T-cell (primary cell): ENCODE data around the gene KLF15. TPM values are rescaled to one million over a fixed set of nuclear protein-coding genes. Genes with fewer than 3 reads are reported as not detected.

Source experiments
- ATAC-seq, 4 experiments: fragments of 200-7000 bp in 3 of 4; fragments of 150-1000 bp in 1 of 4; cut with Tn5 transposase; replicated peaks in 1 of 4; 1 replicate in 3 of 4; 2 replicates in 1 of 4; pipeline ENCODE4 v1.10.0; 2021; ENCODE audit warnings: moderate library complexity in 3 of 4, mild to moderate bottlenecking in 2 of 4, moderate number of reproducible peaks in 1 of 4
- CTCF ChIA-PET, 2 donors: fragments of 300-600 bp; sonication (Branson Sonifier 250); formaldehyde crosslinking; loops; one replicate each; lab custom pipeline; 2022; ENCODE audit warnings: antibody characterized with exemption in 2 of 2; lab: Charles Lee
- POLR2A ChIA-PET, 2 donors: fragments of 300-600 bp; sonication (Branson Sonifier 250); formaldehyde crosslinking; loops; one replicate each; lab custom pipeline; 2022; ENCODE audit warnings: antibody characterized with exemption in 2 of 2; lab: Charles Lee
- DNase-seq, 35 experiments: peaks; one replicate each; pipeline versions ENCODE4 v3.0.0 to v3.0.0-alpha.2; 2013 to 2023
- H3K27ac ChIP-seq: one replicate; pipeline ENCODE4 v1.5.1; 2013; ENCODE audit warnings: low read length
- H3K27me3 ChIP-seq, 2 experiments: replicated peaks in 1 of 2; 1 replicate in 1 of 2; 2 replicates in 1 of 2; pipeline versions ENCODE4 v1.6.1 to v1.7.0; 2013; ENCODE audit warnings: low read length in 1 of 2, mixed read lengths in 1 of 2; ENCODE audit not compliant: control insufficient read depth in 2 of 2, insufficient read depth in 2 of 2; ENCODE audit errors: extremely low read depth in 1 of 2
- H3K36me3 ChIP-seq, 2 donors: 1 replicate in 1 of 2; 2 replicates in 1 of 2; pipeline versions ENCODE4 v1.6.1 to v1.7.0; 2013; ENCODE audit warnings: low read length in 1 of 2; ENCODE audit not compliant: control insufficient read depth in 2 of 2, insufficient read depth in 1 of 2; ENCODE audit errors: extremely low read depth in 1 of 2
- H3K4me1 ChIP-seq, 2 experiments: 1 replicate in 1 of 2; 2 replicates in 1 of 2; pipeline versions ENCODE4 v1.6.1 to v1.7.0; 2013; ENCODE audit warnings: low read length in 2 of 2, mixed read lengths in 1 of 2; ENCODE audit not compliant: insufficient read depth in 2 of 2, control insufficient read depth in 1 of 2; ENCODE audit errors: extremely low read depth in 1 of 2
- H3K4me3 ChIP-seq, 2 donors: 1 replicate in 1 of 2; 2 replicates in 1 of 2; pipeline versions ENCODE4 v1.5.1 to v1.7.0; 2013; ENCODE audit warnings: mild to moderate bottlenecking in 2 of 2, low read length in 1 of 2, moderate library complexity in 1 of 2; ENCODE audit not compliant: control insufficient read depth in 1 of 2; ENCODE audit errors: extremely low read depth in 1 of 2
- H3K9me3 ChIP-seq: 2 replicates; pipeline ENCODE4 v1.7.0; 2013
- H3K27ac Mint-ChIP-seq, 2 donors: one replicate each; pipeline ENCODE4 v1.8.0; 2020 to 2021; ENCODE audit warnings: mild to moderate bottlenecking in 2 of 2, mixed read lengths in 2 of 2
- H3K27me3 Mint-ChIP-seq, 2 donors: one replicate each; pipeline ENCODE4 v1.8.0; 2021 to 2022; ENCODE audit warnings: mixed read lengths in 2 of 2
- H3K36me3 Mint-ChIP-seq: one replicate; pipeline ENCODE4 v1.8.0; 2021; ENCODE audit warnings: mixed read lengths
- H3K4me1 Mint-ChIP-seq, 3 donors: one replicate each; pipeline ENCODE4 v1.8.0; 2020 to 2022; ENCODE audit warnings: mixed read lengths in 3 of 3, mild to moderate bottlenecking in 1 of 3
- H3K4me3 Mint-ChIP-seq, 3 donors: one replicate each; pipeline ENCODE4 v1.8.0; 2020 to 2022; ENCODE audit warnings: mild to moderate bottlenecking in 3 of 3, mixed read lengths in 3 of 3, moderate library complexity in 3 of 3
- H3K9me3 Mint-ChIP-seq, 3 donors: one replicate each; pipeline ENCODE4 v1.8.0; 2020 to 2022; ENCODE audit warnings: mixed read lengths in 3 of 3
- WGBS: methylation state at CpG from one replicate; pipeline ENCODE4 v1.1.5; 2013; ENCODE audit warnings: missing lambda C conversion rate; ENCODE audit not compliant: insufficient coverage; 5-methylcytosine and 5-hydroxymethylcytosine counted together
- total RNA-seq, 35 experiments: library from RNA in 6 of 35; stranded (reverse) in 6 of 35; fragments of 120-200 nt in 1 of 35; gene quantifications; one replicate each; pipeline versions ENCODE4 v1.2.1 to v1.2.4 and lab custom pipeline; 2013 to 2026

The KLF15 gene
- total RNA-seq, 5 donors from 2014 or later (not counting 1 experiment from before 2014, with no cell fraction given) = 0.26 to 0.75 (median 0.35) TPM

DNA sequence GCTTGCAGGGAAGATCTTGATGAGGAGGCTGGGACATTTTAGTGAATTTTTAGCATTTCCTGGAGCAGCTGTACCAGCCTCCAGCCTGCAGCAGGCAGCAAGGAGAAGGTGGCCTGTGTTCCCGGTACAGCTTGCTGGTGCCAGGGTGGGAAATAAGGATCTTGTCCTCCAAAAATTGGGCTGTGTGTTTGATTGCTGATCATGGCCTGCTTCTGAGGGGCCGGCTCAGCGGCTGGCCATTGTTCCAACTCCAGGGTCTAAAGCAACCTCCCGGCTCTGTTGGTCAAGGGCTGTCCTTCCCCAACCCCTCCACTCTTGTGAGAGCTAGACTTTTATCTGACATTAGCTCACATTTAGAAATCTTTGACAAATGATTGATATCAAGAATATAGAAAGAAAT lies 42.5 kb upstream of the KLF15 start:
- DNase-seq = no peak
- no peak overlapping the region for H3K4me3 ChIP-seq
- Mint-ChIP-seq H3K9me3 (no peaks in the 10 kb centered on the region), H3K27ac (no peak overlapping the region), H3K36me3 (no peaks in the 10 kb centered on the region), H3K4me3 (no peak overlapping the region), H3K27me3 (peaks cover 25 to 32% of the 10 kb centered on the region in 2 donors), H3K4me1 (no peaks in the 10 kb centered on the region)
- H3K36me3 ChIP-seq = no peaks in the 10 kb centered on the region
- peaks cover 2 to 30% of the 10 kb centered on the region in 2 experiments for H3K27me3 ChIP-seq
- H3K9me3 ChIP-seq = no peaks in the 10 kb centered on the region
- H3K4me1 ChIP-seq = no peaks in the 10 kb centered on the region
- WGBS = 57% methylated on average over 1 of the region's 4 CpGs
- ATAC-seq = no peak
- CTCF ChIA-PET = no interaction called here
- H3K27ac ChIP-seq = no peak overlapping the region
- POLR2A ChIA-PET = no interaction called here

DNA sequence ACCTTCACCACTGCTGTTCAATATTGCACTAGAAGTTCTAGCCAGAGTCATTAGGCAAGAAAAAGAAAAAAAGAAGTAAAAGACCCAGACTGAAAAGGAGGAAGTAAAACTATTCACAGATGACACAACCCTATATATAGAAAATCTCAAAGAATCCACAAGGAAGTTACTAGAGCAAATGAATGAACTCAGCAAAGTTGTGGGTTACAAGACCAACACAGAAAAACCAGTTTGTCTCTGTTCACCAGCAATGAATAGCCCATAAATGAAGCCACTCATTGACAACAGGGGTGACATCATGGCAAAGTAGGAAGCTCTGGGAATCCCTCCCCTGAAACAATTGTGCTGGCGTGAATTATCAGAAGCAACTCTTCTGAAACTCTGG lies 42.1 kb upstream of the KLF15 start:
- H3K27ac Mint-ChIP-seq = no peak overlapping the region
- H3K4me1 Mint-ChIP-seq = no peaks in the 10 kb centered on the region
- H3K27me3 Mint-ChIP-seq = peaks cover 26 to 32% of the 10 kb centered on the region in 2 donors
- H3K9me3 Mint-ChIP-seq = no peaks in the 10 kb centered on the region
- no peak overlapping the region for H3K4me3 Mint-ChIP-seq
- WGBS = no CpG with 5 or more reads among the region's 1 CpG
- Histone ChIP-seq H3K4me3 (no peak overlapping the region), H3K4me1 (no peaks in the 10 kb centered on the region), H3K27ac (no peak overlapping the region), H3K9me3 (no peaks in the 10 kb centered on the region), H3K27me3 (peaks cover 2 to 32% of the 10 kb centered on the region in 2 experiments), H3K36me3 (no peaks in the 10 kb centered on the region)
- ATAC-seq = no peak
- H3K36me3 Mint-ChIP-seq = no peaks in the 10 kb centered on the region
- DNase-seq = no peak
- ChIA-PET POLR2A (no interaction called here), CTCF (no interaction called here)

DNA sequence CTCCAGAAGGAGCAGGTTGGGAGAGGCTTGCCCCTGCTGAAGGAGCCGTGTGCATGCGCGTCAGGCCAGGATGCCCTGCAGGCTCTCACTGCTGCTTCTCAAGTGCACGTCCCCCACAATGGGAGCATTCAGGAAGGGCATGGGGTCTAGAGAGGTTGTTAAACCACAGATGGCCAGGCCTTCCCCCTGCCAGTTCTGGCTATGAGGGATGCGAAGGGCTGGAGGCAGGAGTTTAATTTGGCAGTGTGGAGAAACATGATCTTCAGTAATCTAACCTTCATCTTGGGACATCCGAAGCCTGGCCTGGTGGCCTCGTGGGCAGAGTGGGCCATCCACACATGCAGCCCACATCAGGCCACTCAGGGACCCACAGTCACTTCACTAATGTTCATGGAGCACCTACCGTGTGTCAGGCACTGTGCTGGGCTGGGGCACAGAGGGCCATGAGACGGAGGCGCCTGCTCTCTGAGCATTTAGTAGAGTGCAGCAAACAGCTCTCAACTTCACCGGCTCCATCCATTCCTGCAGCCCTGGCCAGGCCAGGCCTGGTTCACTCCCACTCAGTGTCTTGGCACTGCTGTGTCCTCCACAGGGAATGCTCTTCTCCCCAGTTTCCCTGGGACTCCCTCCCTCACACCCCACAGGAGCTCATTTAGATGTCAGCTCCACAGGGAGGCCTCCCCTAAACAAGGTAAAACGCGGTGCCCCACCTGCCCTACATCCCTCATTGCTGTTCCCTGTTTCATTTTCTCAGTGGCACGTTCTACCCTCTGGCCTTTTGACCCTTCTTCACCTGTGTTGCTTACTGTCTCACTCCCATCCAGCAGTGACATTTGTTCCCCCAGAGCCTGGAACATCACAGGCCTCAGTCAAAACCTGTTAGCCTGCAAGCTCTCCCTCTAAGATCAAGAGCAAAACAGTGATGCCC lies 41.5 kb upstream of the KLF15 start:
- DNase-seq (no peak), ATAC-seq (no peak)
- Mint-ChIP-seq H3K27me3 (peaks cover 33 to 38% of the 10 kb centered on the region in 2 donors), H3K4me3 (no peak overlapping the region), H3K9me3 (no peaks in the 10 kb centered on the region), H3K36me3 (no peaks in the 10 kb centered on the region), H3K4me1 (no peaks in the 10 kb centered on the region), H3K27ac (no peak overlapping the region)
- 81% methylated on average over 11 of the region's 14 CpGs for WGBS
- H3K27me3 ChIP-seq = peaks cover 3 to 38% of the 10 kb centered on the region in 2 experiments
- H3K27ac ChIP-seq = no peak overlapping the region
- no peaks in the 10 kb centered on the region for H3K36me3 ChIP-seq
- H3K4me3 ChIP-seq = no peak overlapping the region
- H3K9me3 ChIP-seq = no peaks in the 10 kb centered on the region
- H3K4me1 ChIP-seq = no peaks in the 10 kb centered on the region
- ChIA-PET CTCF (no interaction called here), POLR2A (no interaction called here)

DNA sequence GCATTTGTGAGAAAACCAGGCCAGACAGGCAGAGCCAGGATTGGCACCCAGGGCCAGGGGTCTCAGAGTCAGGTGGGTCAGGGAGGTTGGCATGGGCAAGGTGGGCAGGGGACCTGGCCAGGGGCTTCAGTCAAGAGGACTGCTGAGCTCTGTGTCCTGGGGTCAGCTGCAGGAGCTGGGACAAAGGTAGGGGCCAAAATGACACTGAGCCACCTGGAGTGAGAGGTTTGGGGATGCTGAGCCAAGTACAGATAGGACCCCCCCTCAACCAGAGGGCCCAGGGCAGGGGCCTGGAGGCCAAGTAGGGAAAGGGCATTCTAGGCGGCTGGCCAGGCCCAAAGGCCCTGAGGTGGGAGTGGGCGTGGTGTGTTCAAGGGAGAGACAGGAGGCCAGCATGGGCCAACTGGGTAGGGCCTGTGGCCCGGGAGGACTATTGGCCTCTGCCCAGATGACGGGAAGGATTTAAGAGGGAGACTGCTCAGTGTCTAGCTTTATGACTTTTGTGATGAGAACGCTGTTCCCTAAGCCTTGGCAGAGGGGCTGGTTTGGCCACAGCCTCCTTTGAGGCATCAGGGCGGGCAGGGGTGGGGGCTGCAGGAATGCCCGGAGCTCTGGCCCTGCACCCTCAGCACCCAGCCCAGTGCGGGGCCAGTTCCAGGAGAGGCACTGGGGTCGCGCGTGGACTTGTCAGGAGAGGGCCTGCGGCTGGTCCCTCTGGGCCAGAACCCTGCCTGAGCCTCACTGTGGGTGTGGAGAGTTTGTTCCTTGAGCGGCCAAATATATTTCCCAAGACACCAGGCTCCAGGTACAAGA lies 40.6 kb upstream of the KLF15 start:
- H3K27me3 ChIP-seq = peaks cover 6 to 35% of the 10 kb centered on the region in 2 experiments
- no peaks in the 10 kb centered on the region for H3K36me3 Mint-ChIP-seq
- peaks cover 39 to 44% of the 10 kb centered on the region in 2 donors for H3K27me3 Mint-ChIP-seq
- DNase-seq (no peak), ATAC-seq (no peak)
- no peak overlapping the region for H3K4me3 ChIP-seq
- H3K27ac Mint-ChIP-seq = no peak overlapping the region
- H3K27ac ChIP-seq = no peak overlapping the region
- H3K4me1 Mint-ChIP-seq = no peaks in the 10 kb centered on the region
- ChIA-PET POLR2A (no interaction called here), CTCF (no interaction called here)
- 88% methylated on average over 7 of the region's 13 CpGs for WGBS
- no peaks in the 10 kb centered on the region for H3K36me3 ChIP-seq
- H3K4me1 ChIP-seq = no peaks in the 10 kb centered on the region
- H3K9me3 ChIP-seq = no peaks in the 10 kb centered on the region
- H3K4me3 Mint-ChIP-seq = no peak overlapping the region
- H3K9me3 Mint-ChIP-seq = no peaks in the 10 kb centered on the region

DNA sequence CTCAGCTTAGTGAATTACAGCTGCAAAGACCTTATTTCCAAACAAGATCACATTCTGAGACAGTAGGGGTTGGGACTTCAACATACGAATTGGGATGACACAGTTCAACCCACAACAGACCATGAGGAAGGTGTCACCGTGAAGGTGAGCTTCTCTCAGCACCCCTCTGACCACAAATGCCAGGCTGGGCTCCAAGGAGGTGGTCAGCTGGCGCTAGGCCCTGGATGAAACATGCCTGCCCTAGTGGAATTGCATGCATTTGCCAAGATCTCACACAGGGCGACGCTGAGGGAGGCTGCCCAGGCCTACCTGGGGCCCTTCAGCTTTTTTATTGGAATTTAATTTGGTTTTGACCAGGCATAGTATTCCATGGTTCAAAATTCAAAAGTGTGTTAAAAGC lies 39.3 kb upstream of the KLF15 start:
- DNase-seq (no peak), ATAC-seq (no peak)
- ChIA-PET CTCF (no interaction called here), POLR2A (no interaction called here)
- Histone ChIP-seq H3K4me3 (no peak overlapping the region), H3K4me1 (no peaks in the 10 kb centered on the region), H3K36me3 (no peaks in the 10 kb centered on the region), H3K9me3 (no peaks in the 10 kb centered on the region), H3K27me3 (peaks cover 6 to 36% of the 10 kb centered on the region in 2 experiments), H3K27ac (no peak overlapping the region)
- WGBS = 67% methylated on average over 4 of the region's 5 CpGs
- Mint-ChIP-seq H3K9me3 (no peaks in the 10 kb centered on the region), H3K4me1 (no peaks in the 10 kb centered on the region), H3K27me3 (peaks cover 44 to 46% of the 10 kb centered on the region in 2 donors), H3K27ac (no peak overlapping the region), H3K36me3 (no peaks in the 10 kb centered on the region), H3K4me3 (no peak overlapping the region)

DNA sequence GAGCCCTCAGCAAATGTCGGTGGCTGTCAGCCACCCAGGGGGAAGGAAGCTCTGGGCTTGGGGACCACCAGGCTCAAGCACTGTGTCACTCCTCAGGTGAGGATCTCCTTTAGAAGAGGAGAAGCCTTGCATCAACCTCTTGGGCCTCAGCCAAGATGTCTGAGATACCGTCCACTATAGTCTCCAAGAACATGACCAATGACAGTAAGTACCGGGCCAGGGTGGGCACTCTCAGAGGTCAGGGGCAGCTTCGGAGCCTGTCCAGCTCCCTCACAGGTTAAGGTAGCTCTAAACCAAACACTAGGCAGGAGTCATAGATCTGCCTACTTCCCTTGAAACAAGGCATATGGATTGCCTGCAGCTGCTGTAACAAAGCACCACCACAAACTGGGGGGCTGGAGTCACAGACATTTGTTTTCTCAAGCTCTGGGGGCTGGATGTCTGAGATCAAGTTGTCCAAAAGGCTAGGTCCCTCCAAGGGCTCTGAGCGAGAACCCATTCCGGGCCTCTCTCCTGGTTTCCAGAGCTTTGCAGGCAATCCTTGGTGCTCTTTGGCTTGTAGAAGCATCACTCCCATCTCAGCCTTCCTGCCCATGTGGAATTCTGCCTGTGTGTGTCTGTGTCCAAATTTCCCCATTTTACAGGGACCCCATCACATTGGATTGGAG lies 38.8 kb upstream of the KLF15 start:
- peaks cover 48 to 52% of the 10 kb centered on the region in 2 donors for H3K27me3 Mint-ChIP-seq
- WGBS = 94% methylated on average over 4 of the region's 6 CpGs
- H3K4me1 Mint-ChIP-seq = peaks cover 0 to under 1% (median 0%) of the 10 kb centered on the region in 3 donors

More for the DNA sequence above, 38.8 kb upstream of the KLF15 start:
- Histone ChIP-seq H3K27ac (no peak overlapping the region), H3K4me1 (no peaks in the 10 kb centered on the region), H3K36me3 (no peaks in the 10 kb centered on the region), H3K4me3 (no peak overlapping the region), H3K9me3 (no peaks in the 10 kb centered on the region), H3K27me3 (peaks cover 6 to 37% of the 10 kb centered on the region in 2 experiments)
- ChIA-PET POLR2A (no interaction called here), CTCF (no interaction called here)
- no peaks in the 10 kb centered on the region for H3K36me3 Mint-ChIP-seq
- no peak for ATAC-seq
- H3K4me3 Mint-ChIP-seq = no peak overlapping the region
- no peak overlapping the region for H3K27ac Mint-ChIP-seq
- no peaks in the 10 kb centered on the region for H3K9me3 Mint-ChIP-seq
- DNase-seq = no peak
